ENCODE data around the gene ERBB4. TPM values are rescaled to one million over a fixed set of nuclear protein-coding genes. Genes with fewer than 3 reads are reported as not detected.

ERBB4 gene
- polyA plus RNA-seq, 1 of the 3 experiments (the other 2 are of a cell fraction), result 0.05 TPM

GRCh38 chr2:212346865-212347264 lies 191.7 kb downstream of the ERBB4 start:
- Histone ChIP-seq H3K27ac (ENCODE audit: low read depth in 2 of 2, low read length in 1 of 2) (no peak overlapping the region), H3K4me3 (ENCODE audit: low read depth in 2 of 2, low read length in 1 of 2) (no peak overlapping the region), H3F3A (replicated peaks; ENCODE audit: insufficient read depth) (no peaks in the 10 kb centered on the region), H3K4me2 (no peak overlapping the region), H3K9me2 (no peaks in the 10 kb centered on the region), H3K36me3 (replicated peaks in 1 of 2; ENCODE audit: control insufficient read depth in 1 of 2, insufficient read depth in 2 of 2, low read length in 1 of 2) (no peaks in the 10 kb centered on the region), H3K27me3 (ENCODE audit: insufficient read depth) (no peaks in the 10 kb centered on the region), H3K79me2 (ENCODE audit: insufficient read depth) (no peaks in the 10 kb centered on the region), H3K9me3 (no peaks in the 10 kb centered on the region), H4K20me1 (ENCODE audit: insufficient read depth) (no peaks in the 10 kb centered on the region), H3K9ac (no peak overlapping the region), H2AFZ (ENCODE audit: low read depth) (no peak overlapping the region), H3K4me1 (ENCODE audit: control insufficient read depth in 1 of 2, insufficient read depth in 2 of 2, low read depth in 1 of 2, low read length in 1 of 2) (no peaks in the 10 kb centered on the region; a peak in 1 of 4 replicates)
- CTCF ChIA-PET, result no interaction called here
- TF ChIP-seq EP300 (IDR thresholded peaks at IDR 0.05; ENCODE audit: borderline replicate concordance in 1 of 2, low read depth in 1 of 2, low read length in 1 of 2), result peak in 1 of 2 experiments; percentile 57; a peak in 1 of 4 replicates
- no peak for TF ChIP-seq NFIC (IDR thresholded peaks at IDR 0.05; ENCODE audit: borderline replicate concordance)
- TF ChIP-seq CHD2 (IDR thresholded peaks at IDR 0.05; ENCODE audit: low read length, partially characterized antibody), result peak; percentile 21
- peak; percentile 72 for TF ChIP-seq GATA2 (CRISPR knock-in tag; IDR thresholded peaks at IDR 0.05)
- TF ChIP-seq TEAD4 (IDR thresholded peaks at IDR 0.05; ENCODE audit: borderline replicate concordance, insufficient read depth), result no peak
- TF ChIP-seq PBX3 (IDR thresholded peaks at IDR 0.05), result no peak
- TF ChIP-seq FOXM1 (IDR thresholded peaks at IDR 0.05; ENCODE audit: low read depth), result no peak
- no peak for TF ChIP-seq FOSL2 (IDR thresholded peaks at IDR 0.05; ENCODE audit: borderline replicate concordance, low read depth)
- TF ChIP-seq CTCF (IDR thresholded peaks at IDR 0.05), result no peak
- TF ChIP-seq RCOR1 (IDR thresholded peaks at IDR 0.05; ENCODE audit: low read length), result peak; percentile 78; the same call in 1 of the 2 replicates
- no peak for DNase-seq
- 30% methylated on average over 2 of the region's 2 CpGs for WGBS (ENCODE audit: low lambda C conversion rate)
- POLR2A ChIA-PET, result no interaction called here

GRCh38 chr2:212345966-212346365 lies 192.6 kb downstream of the ERBB4 start:
- no peak overlapping the region for H3K9ac ChIP-seq
- no peak for DNase-seq
- no peaks in the 10 kb centered on the region for H3K79me2 ChIP-seq (ENCODE audit: insufficient read depth)
- H3K36me3 ChIP-seq (replicated peaks in 1 of 2; ENCODE audit: control insufficient read depth in 1 of 2, insufficient read depth in 2 of 2, low read length in 1 of 2), result no peaks in the 10 kb centered on the region
- H3K4me3 ChIP-seq (ENCODE audit: low read depth in 2 of 2, low read length in 1 of 2), result no peak overlapping the region
- TF ChIP-seq SMC3 (IDR thresholded peaks at IDR 0.05; ENCODE audit: low read depth, low read length), result no peak
- no peak for TF ChIP-seq TEAD4 (IDR thresholded peaks at IDR 0.05; ENCODE audit: borderline replicate concordance, insufficient read depth)
- no peak for TF ChIP-seq MXI1 (IDR thresholded peaks at IDR 0.05; ENCODE audit: low read depth, low read length)
- TF ChIP-seq NFIC (IDR thresholded peaks at IDR 0.05; ENCODE audit: borderline replicate concordance), result no peak
- no peak for TF ChIP-seq NRF1 (IDR thresholded peaks at IDR 0.05; ENCODE audit: low read depth, low read length)
- no peak for TF ChIP-seq SIN3A (IDR thresholded peaks at IDR 0.05; ENCODE audit: borderline replicate concordance, low read depth, low read length)
- no peak for TF ChIP-seq RCOR1 (IDR thresholded peaks at IDR 0.05; ENCODE audit: low read length)
- no peak for TF ChIP-seq GATA2 (CRISPR knock-in tag; IDR thresholded peaks at IDR 0.05)
- no peak for TF ChIP-seq USF1 (IDR thresholded peaks at IDR 0.05; ENCODE audit: borderline replicate concordance, low read depth)
- TF ChIP-seq MAX (IDR thresholded peaks at IDR 0.05; ENCODE audit: low read depth), result no peak
- no peak for TF ChIP-seq RFX5 (IDR thresholded peaks at IDR 0.05; ENCODE audit: low read length)
- no peak for TF ChIP-seq TCF12 (IDR thresholded peaks at IDR 0.05)
- no peak for TF ChIP-seq EP300 (IDR thresholded peaks at IDR 0.05; ENCODE audit: borderline replicate concordance in 1 of 2, low read depth in 1 of 2, low read length in 1 of 2)
- TF ChIP-seq PBX3 (IDR thresholded peaks at IDR 0.05), result no peak
- no peak for TF ChIP-seq YY1 (IDR thresholded peaks at IDR 0.05; ENCODE audit: low read depth)
- no peaks in the 10 kb centered on the region; a peak in 1 of 4 replicates for H3K4me1 ChIP-seq (ENCODE audit: control insufficient read depth in 1 of 2, insufficient read depth in 2 of 2, low read depth in 1 of 2, low read length in 1 of 2)
- WGBS (ENCODE audit: low lambda C conversion rate), result 0% methylated on average over 1 of the region's 1 CpG
- H3K4me2 ChIP-seq, result no peak overlapping the region
- H3K27ac ChIP-seq (ENCODE audit: low read depth in 2 of 2, low read length in 1 of 2), result no peak overlapping the region
- no peaks in the 10 kb centered on the region for H3K9me3 ChIP-seq
- H3K27me3 ChIP-seq (ENCODE audit: insufficient read depth), result no peaks in the 10 kb centered on the region
- H3F3A ChIP-seq (replicated peaks; ENCODE audit: insufficient read depth), result no peaks in the 10 kb centered on the region
- POLR2A ChIA-PET, result no interaction called here
- no peaks in the 10 kb centered on the region for H4K20me1 ChIP-seq (ENCODE audit: insufficient read depth)
- CTCF ChIA-PET, result interaction anchor here (1.2 to 1.5 kb wide), 2 partner anchors 12 to 222 kb away, joined by 4 to 5 read pairs; no protein-coding TSS in a partner anchor
- no peak overlapping the region for H2AFZ ChIP-seq (ENCODE audit: low read depth)
- no peaks in the 10 kb centered on the region for H3K9me2 ChIP-seq

Measured in SK-N-SH (cell line).